BLaER1 treated with 17β-estradiol and CSF1 and Interleukin-3, amounts not matched to agents 10 nM and 100 nM (cell line): ENCODE data around the gene CHIA.

Experiments used
- H3K27ac ChIP-seq, 11 experiments: shearing (Covaris generic); formaldehyde crosslinking; 2 replicates each; pipeline ENCODE4 v1.8.1; 2022
- H3K27me3 ChIP-seq, 11 experiments: shearing (Covaris generic); formaldehyde crosslinking; 2 replicates each; pipeline ENCODE4 v1.8.1; 2022
- H3K36me3 ChIP-seq, 11 experiments: shearing (Covaris generic); formaldehyde crosslinking; 2 replicates each; pipeline ENCODE4 v1.8.1; 2022
- H3K4me1 ChIP-seq, 10 experiments: shearing (Covaris generic); formaldehyde crosslinking; 2 replicates each; pipeline ENCODE4 v1.8.1; 2022
- H3K4me2 ChIP-seq, 11 experiments: shearing (Covaris generic); formaldehyde crosslinking; 2 replicates each; pipeline ENCODE4 v1.8.1; 2022
- H3K4me3 ChIP-seq, 10 experiments: shearing (Covaris generic); formaldehyde crosslinking; 2 replicates each; pipeline ENCODE4 v1.8.1; 2022
- H3K9ac ChIP-seq, 11 experiments: shearing (Covaris generic); formaldehyde crosslinking; 2 replicates each; pipeline ENCODE4 v1.8.1; 2022
- H3K9me3 ChIP-seq, 11 experiments: shearing (Covaris generic); formaldehyde crosslinking; replicated peaks in 1 of 11; 2 replicates each; pipeline ENCODE4 v1.8.1; 2022
- H4K20me1 ChIP-seq, 11 experiments: shearing (Covaris generic); formaldehyde crosslinking; 2 replicates each; pipeline ENCODE4 v1.8.1; 2022
- Cebpa-rat ChIP-seq, 11 experiments: shearing (Covaris generic); IDR thresholded peaks; 2 replicates each; pipeline ENCODE4 v1.8.1; 2022

Gene CHIA

GRCh38 chr1:111290630-111291029 is at the start of gene CHIA:
TSS of gene CHIA (plus strand) at chr1:111290851. CDS start at chr1:111310468, 19,617 bp downstream.
- TF ChIP-seq Cebpa-rat (IDR thresholded peaks at IDR 0.05), result no peak
- Histone ChIP-seq H3K36me3 (no peaks in the 10 kb centered on the region), H3K27me3 (no peaks in the 10 kb centered on the region), H3K9me3 (peaks cover 0 to 5% (median 2%) of the 10 kb centered on the region in 11 experiments; a peak in 6 of 22 replicates), H3K27ac (no peak within 1 kb of the TSS), H3K4me1 (no peaks in the 10 kb centered on the region), H4K20me1 (no peaks in the 10 kb centered on the region), H3K4me2 (no peak within 1 kb of the TSS), H3K4me3 (no peak within 1 kb of the TSS), H3K9ac (no peak within 1 kb of the TSS)

DNA sequence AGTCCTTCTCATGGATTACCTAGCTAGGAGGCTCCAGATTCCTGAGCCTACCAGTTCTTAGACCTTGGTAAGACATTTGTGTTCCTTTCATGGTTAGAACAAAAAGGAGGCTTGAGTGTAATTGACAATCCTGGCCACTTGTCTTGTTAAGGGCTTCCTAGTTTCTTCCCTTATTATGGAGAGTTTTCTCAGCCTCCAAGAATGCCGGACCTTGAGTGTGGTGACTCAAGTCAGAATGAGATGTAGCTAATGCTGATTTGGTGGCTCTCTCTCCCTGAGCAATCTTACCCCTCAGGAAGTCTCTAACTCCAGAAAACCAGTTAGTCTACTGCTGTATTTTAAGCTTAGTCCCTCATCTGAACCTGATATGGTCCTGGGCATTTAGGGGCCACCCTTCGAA is 48.9 kb upstream of the CHIA start:
- no peaks in the 10 kb centered on the region for H3K27me3 ChIP-seq
- no peak overlapping the region for H3K9ac ChIP-seq
- H4K20me1 ChIP-seq, result no peaks in the 10 kb centered on the region
- H3K36me3 ChIP-seq, result no peaks in the 10 kb centered on the region
- H3K4me1 ChIP-seq, result no peaks in the 10 kb centered on the region
- no peak overlapping the region for H3K27ac ChIP-seq
- no peak for TF ChIP-seq Cebpa-rat (IDR thresholded peaks at IDR 0.05)
- no peaks in the 10 kb centered on the region for H3K9me3 ChIP-seq
- H3K4me2 ChIP-seq, result no peak overlapping the region
- no peak overlapping the region for H3K4me3 ChIP-seq

DNA sequence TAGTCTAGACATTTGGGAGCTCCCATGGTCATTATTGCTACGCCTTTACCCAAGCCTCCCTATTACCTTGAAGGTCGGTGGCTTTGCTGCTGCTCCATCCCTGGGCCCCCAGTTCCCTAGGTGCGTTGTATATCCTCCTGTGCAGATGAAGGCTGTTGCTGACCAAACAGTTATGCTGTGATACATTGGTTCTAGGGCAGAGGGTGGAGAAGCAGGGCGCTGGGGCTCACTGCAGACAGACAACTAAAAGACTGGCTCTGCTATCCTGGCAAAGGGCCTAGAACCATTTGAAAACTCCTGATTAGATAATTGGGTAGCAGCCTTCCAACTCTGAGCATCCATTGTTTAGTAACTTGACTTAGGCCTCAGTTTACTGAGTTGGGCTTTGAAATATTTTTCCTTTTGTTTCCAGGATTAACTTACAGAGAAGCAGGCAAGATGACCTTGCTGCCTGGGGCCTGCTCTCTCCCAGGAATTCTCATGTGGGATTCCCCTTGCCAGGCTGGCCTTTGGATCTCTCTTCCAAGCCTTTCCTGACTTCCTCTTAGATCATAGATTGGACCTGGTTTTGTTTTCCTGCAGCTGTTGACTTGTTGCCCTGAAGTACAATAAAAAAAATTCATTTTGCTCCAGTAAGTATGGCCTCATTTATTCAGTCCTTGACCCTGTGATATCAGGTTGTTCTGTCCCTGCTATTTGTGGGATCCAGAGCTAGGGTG is 47.7 kb upstream of the CHIA start:
- Histone ChIP-seq H3K9ac (no peak overlapping the region), H3K4me1 (no peaks in the 10 kb centered on the region), H3K4me3 (no peak overlapping the region), H3K27ac (no peak overlapping the region), H3K36me3 (no peaks in the 10 kb centered on the region), H3K9me3 (no peaks in the 10 kb centered on the region), H3K27me3 (no peaks in the 10 kb centered on the region), H3K4me2 (no peak overlapping the region), H4K20me1 (no peaks in the 10 kb centered on the region)
- no peak for TF ChIP-seq Cebpa-rat (IDR thresholded peaks at IDR 0.05)

DNA sequence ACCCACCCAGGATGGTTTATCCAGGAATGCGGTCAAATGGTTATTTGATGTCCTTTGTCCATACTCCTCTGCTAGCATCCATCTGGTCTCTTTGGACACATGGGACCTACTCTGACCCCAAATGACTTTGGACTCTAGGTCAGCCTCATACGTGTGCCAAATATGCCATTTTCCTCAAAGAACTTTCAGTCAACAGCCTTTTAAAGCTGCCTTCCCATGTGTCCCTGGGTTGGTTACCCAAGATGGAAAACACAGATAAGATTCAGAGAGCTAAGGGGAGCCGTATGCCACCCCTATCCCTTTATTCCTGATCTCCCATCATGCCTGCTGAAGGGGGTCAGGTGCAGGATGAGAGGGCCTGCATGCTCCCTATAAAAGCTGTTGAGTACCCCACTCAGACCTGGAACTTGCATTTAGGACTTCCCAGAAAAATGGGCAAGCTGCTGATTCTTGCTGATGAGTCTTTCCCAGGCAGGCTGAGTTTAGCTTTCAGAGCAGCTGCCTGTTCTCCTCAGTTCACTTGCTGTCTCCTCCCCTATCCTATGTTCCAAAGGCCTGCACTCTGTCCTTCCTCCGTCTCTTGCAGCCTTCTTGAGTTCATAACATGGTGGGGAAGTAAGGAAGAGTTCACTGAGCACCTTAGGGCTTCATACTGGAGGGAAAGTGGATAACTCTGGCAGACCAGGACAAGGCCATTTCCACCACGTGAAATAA is 43.4 kb upstream of the CHIA start:
- no peak overlapping the region for H3K27ac ChIP-seq
- H3K9me3 ChIP-seq, result no peaks in the 10 kb centered on the region
- no peak for TF ChIP-seq Cebpa-rat (IDR thresholded peaks at IDR 0.05)
- H3K4me2 ChIP-seq, result no peak overlapping the region
- H4K20me1 ChIP-seq, result no peaks in the 10 kb centered on the region; a peak in 1 of 22 replicates
- no peak overlapping the region for H3K4me3 ChIP-seq
- H3K9ac ChIP-seq, result no peak overlapping the region
- no peaks in the 10 kb centered on the region for H3K27me3 ChIP-seq
- H3K36me3 ChIP-seq, result no peaks in the 10 kb centered on the region
- H3K4me1 ChIP-seq, result no peaks in the 10 kb centered on the region; a peak in 1 of 20 replicates

GRCh38 chr1:111249960-111250359 is 40.7 kb upstream of the CHIA start:
- Histone ChIP-seq H3K9me3 (no peaks in the 10 kb centered on the region), H4K20me1 (no peaks in the 10 kb centered on the region; a peak in 1 of 22 replicates)
- no peak for TF ChIP-seq Cebpa-rat (IDR thresholded peaks at IDR 0.05)

DNA sequence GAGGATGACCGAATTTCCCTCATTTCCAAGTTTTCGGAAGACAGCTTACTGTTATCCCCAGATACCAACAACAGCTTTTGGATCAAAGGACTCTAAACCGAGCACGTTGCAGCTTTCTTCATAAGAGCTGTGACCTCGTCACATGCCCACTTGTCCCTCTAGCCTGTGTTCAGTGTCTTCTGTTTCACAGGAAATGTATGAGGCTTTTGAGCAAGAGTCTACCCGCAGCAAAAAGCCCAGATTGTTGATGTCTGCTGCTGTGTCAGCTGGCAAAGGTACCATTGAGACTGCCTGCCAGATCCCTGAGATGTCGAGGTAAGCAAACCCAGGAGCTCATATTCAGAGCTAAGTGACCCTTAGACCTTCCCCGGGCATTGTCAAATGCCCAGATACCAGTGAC is 39.1 kb upstream of the CHIA start:
- no peaks in the 10 kb centered on the region for H3K36me3 ChIP-seq
- no peaks in the 10 kb centered on the region for H3K27me3 ChIP-seq
- no peak overlapping the region for H3K4me2 ChIP-seq
- no peak overlapping the region for H3K4me3 ChIP-seq
- no peaks in the 10 kb centered on the region; a peak in 1 of 22 replicates for H4K20me1 ChIP-seq
- no peaks in the 10 kb centered on the region; a peak in 1 of 20 replicates for H3K4me1 ChIP-seq
- H3K9ac ChIP-seq, result no peak overlapping the region
- no peak for TF ChIP-seq Cebpa-rat (IDR thresholded peaks at IDR 0.05)
- H3K27ac ChIP-seq, result no peak overlapping the region
- no peaks in the 10 kb centered on the region for H3K9me3 ChIP-seq

More at GRCh38 chr1:111249960-111250359, 40.7 kb upstream of the CHIA start:
- H3K4me1 ChIP-seq, result no peaks in the 10 kb centered on the region; a peak in 1 of 20 replicates
- no peak overlapping the region for H3K27ac ChIP-seq
- H3K4me2 ChIP-seq, result no peak overlapping the region
- no peak overlapping the region for H3K4me3 ChIP-seq
- H3K27me3 ChIP-seq, result no peaks in the 10 kb centered on the region
- H3K9ac ChIP-seq, result no peak overlapping the region
- H3K36me3 ChIP-seq, result no peaks in the 10 kb centered on the region

DNA sequence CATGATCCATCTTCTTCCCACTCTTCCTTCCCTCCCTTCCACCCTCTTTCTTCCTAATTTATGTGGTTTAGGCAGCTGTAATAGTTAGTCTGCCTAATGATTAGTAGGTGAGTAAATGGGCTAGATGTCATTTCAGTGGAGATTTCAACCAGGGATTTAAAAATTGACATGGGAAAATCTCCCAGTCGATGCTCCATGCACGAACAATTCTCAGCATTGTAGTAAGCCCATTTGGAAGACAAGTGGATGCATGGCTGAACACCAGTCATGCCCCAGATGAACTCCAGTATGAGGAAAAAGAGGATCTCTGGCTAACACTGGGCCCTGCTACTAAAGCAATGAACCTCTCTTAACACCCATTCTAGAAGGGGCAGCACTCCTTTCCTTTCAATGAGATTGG is 37.9 kb upstream of the CHIA start:
- no peak for TF ChIP-seq Cebpa-rat (IDR thresholded peaks at IDR 0.05)

GRCh38 chr1:111253876-111254275 is 36.8 kb upstream of the CHIA start:
- Histone ChIP-seq H3K36me3 (no peaks in the 10 kb centered on the region), H3K9ac (no peak overlapping the region), H3K27me3 (no peaks in the 10 kb centered on the region), H3K9me3 (no peaks in the 10 kb centered on the region), H4K20me1 (no peaks in the 10 kb centered on the region; a peak in 1 of 22 replicates), H3K4me2 (no peak overlapping the region), H3K4me1 (no peaks in the 10 kb centered on the region; a peak in 1 of 20 replicates), H3K4me3 (no peak overlapping the region), H3K27ac (no peak overlapping the region)
- TF ChIP-seq Cebpa-rat (IDR thresholded peaks at IDR 0.05), result no peak

More for the DNA sequence above, 37.9 kb upstream of the CHIA start:
- no peak overlapping the region for H3K27ac ChIP-seq
- no peak overlapping the region for H3K4me2 ChIP-seq
- H3K9me3 ChIP-seq, result no peaks in the 10 kb centered on the region
- no peak overlapping the region for H3K9ac ChIP-seq
- H3K4me1 ChIP-seq, result no peaks in the 10 kb centered on the region; a peak in 1 of 20 replicates
- no peaks in the 10 kb centered on the region for H3K27me3 ChIP-seq
- no peaks in the 10 kb centered on the region; a peak in 1 of 22 replicates for H4K20me1 ChIP-seq
- H3K4me3 ChIP-seq, result no peak overlapping the region
- no peaks in the 10 kb centered on the region for H3K36me3 ChIP-seq

GRCh38 chr1:111256988-111257658 is 33.5 kb upstream of the CHIA start:
- no peaks in the 10 kb centered on the region for H3K27me3 ChIP-seq
- no peaks in the 10 kb centered on the region for H3K36me3 ChIP-seq
- H3K4me1 ChIP-seq, result no peaks in the 10 kb centered on the region; a peak in 1 of 20 replicates
- H3K4me2 ChIP-seq, result no peak overlapping the region
- no peak overlapping the region for H3K9ac ChIP-seq
- no peak overlapping the region for H3K4me3 ChIP-seq
- H3K27ac ChIP-seq, result no peak overlapping the region
- TF ChIP-seq Cebpa-rat (IDR thresholded peaks at IDR 0.05), result no peak
- H4K20me1 ChIP-seq, result no peaks in the 10 kb centered on the region
- H3K9me3 ChIP-seq, result peaks cover 0 to 3% (median 0%) of the 10 kb centered on the region in 11 experiments; a peak in 4 of 22 replicates
